ENCODE data around the gene OTUD7B. TPM values are rescaled to one million over a fixed set of nuclear protein-coding genes. Genes with fewer than 3 reads are reported as not detected.

The OTUD7B gene
- total and polyA plus RNA-seq, 10 of the 15 experiments (the other 5 are each of a cell fraction or from before 2014, with no cell fraction given), result 1.7 to 24.9 (median 6.6) TPM

- TF ChIP-seq KLF5 (IDR thresholded peaks at IDR 0.05; ENCODE audit: partially characterized antibody), result peak; percentile 81
- no peak for TF ChIP-seq MXI1 (IDR thresholded peaks at IDR 0.05; ENCODE audit: low read depth, low read length)
- TF ChIP-seq TCF7 (IDR thresholded peaks at IDR 0.05; ENCODE audit: borderline replicate concordance), result no peak
- TF ChIP-seq SIX5 (IDR thresholded peaks at IDR 0.05; ENCODE audit: low read depth, low read length, severe bottlenecking), result peak; percentile 44
- TF ChIP-seq BRCA1 (IDR thresholded peaks at IDR 0.05; ENCODE audit: low read depth, low read length), result no peak
- TF ChIP-seq NFIC (IDR thresholded peaks at IDR 0.05; ENCODE audit: low read depth, low read length), result 0 out of 2 replicates have a peak, but pooled peaks have one; percentile 19
- no peak for TF ChIP-seq NR2C2 (IDR thresholded peaks at IDR 0.05; ENCODE audit: borderline replicate concordance, control insufficient read depth, insufficient read length, low read depth)
- TF ChIP-seq CHD2 (IDR thresholded peaks at IDR 0.05; ENCODE audit: borderline replicate concordance, low read depth, low read length), result peak; percentile 81; the same call in 1 of the 2 replicates
- TF ChIP-seq CBFB (IDR thresholded peaks at IDR 0.05; ENCODE audit: low read depth), result peak; percentile 59
- TF ChIP-seq, protein P1, sequence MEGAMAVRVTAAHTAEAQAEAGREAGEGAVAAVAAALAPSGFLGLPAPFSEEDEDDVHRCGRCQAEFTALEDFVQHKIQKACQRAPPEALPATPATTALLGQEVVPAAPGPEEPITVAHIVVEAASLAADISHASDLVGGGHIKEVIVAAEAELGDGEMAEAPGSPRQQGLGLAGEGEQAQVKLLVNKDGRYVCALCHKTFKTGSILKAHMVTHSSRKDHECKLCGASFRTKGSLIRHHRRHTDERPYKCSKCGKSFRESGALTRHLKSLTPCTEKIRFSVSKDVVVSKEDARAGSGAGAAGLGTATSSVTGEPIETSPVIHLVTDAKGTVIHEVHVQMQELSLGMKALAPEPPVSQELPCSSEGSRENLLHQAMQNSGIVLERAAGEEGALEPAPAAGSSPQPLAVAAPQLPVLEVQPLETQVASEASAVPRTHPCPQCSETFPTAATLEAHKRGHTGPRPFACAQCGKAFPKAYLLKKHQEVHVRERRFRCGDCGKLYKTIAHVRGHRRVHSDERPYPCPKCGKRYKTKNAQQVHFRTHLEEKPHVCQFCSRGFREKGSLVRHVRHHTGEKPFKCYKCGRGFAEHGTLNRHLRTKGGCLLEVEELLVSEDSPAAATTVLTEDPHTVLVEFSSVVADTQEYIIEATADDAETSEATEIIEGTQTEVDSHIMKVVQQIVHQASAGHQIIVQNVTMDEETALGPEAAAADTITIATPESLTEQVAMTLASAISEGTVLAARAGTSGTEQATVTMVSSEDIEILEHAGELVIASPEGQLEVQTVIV (IDR thresholded peaks at IDR 0.05; ENCODE audit: borderline replicate concordance, partially characterized antibody), result peak; percentile 22
- TF ChIP-seq ZBED1 (IDR thresholded peaks at IDR 0.05; ENCODE audit: borderline replicate concordance), result 0 out of 2 replicates have a peak, but pooled peaks have one; percentile 36
- TF ChIP-seq SUPT20H (IDR thresholded peaks at IDR 0.05; ENCODE audit: borderline replicate concordance, control insufficient read depth, low read depth, low read length), result no peak
- TF ChIP-seq TBL1XR1 (IDR thresholded peaks at IDR 0.05; ENCODE audit: low read depth, low read length), result peak; percentile 74
- TF ChIP-seq MYB (IDR thresholded peaks at IDR 0.05; ENCODE audit: borderline replicate concordance, low read depth, low read length), result no peak
- TF ChIP-seq ZNF217 (IDR thresholded peaks at IDR 0.05), result 0 out of 2 replicates have a peak, but pooled peaks have one; percentile 23
- TF ChIP-seq, protein P2, sequence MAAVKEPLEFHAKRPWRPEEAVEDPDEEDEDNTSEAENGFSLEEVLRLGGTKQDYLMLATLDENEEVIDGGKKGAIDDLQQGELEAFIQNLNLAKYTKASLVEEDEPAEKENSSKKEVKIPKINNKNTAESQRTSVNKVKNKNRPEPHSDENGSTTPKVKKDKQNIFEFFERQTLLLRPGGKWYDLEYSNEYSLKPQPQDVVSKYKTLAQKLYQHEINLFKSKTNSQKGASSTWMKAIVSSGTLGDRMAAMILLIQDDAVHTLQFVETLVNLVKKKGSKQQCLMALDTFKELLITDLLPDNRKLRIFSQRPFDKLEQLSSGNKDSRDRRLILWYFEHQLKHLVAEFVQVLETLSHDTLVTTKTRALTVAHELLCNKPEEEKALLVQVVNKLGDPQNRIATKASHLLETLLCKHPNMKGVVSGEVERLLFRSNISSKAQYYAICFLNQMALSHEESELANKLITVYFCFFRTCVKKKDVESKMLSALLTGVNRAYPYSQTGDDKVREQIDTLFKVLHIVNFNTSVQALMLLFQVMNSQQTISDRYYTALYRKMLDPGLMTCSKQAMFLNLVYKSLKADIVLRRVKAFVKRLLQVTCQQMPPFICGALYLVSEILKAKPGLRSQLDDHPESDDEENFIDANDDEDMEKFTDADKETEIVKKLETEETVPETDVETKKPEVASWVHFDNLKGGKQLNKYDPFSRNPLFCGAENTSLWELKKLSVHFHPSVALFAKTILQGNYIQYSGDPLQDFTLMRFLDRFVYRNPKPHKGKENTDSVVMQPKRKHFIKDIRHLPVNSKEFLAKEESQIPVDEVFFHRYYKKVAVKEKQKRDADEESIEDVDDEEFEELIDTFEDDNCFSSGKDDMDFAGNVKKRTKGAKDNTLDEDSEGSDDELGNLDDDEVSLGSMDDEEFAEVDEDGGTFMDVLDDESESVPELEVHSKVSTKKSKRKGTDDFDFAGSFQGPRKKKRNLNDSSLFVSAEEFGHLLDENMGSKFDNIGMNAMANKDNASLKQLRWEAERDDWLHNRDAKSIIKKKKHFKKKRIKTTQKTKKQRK (IDR thresholded peaks at IDR 0.05; ENCODE audit: low read depth, low read length), result no peak
- peak; percentile 68 for TF ChIP-seq NR2C1 (IDR thresholded peaks at IDR 0.05)
- no peak for TF ChIP-seq ESRRA (IDR thresholded peaks at IDR 0.05; ENCODE audit: low read length)
- TF ChIP-seq RELB (IDR thresholded peaks at IDR 0.05; ENCODE audit: low read depth), result peak; percentile 79; the same call in 1 of the 2 replicates
- no peak for TF ChIP-seq FOXK2 (IDR thresholded peaks at IDR 0.05)
- peak; percentile 1; the same call in 1 of the 2 replicates for TF ChIP-seq USF2 (IDR thresholded peaks at IDR 0.05; ENCODE audit: borderline replicate concordance, low read depth, low read length)
- no peak for TF ChIP-seq IRF4 (IDR thresholded peaks at IDR 0.05; ENCODE audit: low read depth, low read length)
Measured at GRCh38 chr1:150010393-150011115, at the start of gene OTUD7B (continued).
